GM12865 (cell line): ENCODE measurements around the gene TRAF4.
A peak's percentile ranks its signal among the peaks of the same experiment; 100 is the strongest.
"Not testable (repeated sequence)": the region's sequence is repeated elsewhere in the genome, so short reads cannot be mapped to it uniquely, and the experiment has no call there.

Experiments
- DNase-seq: peaks from one replicate; pipeline ENCODE4 v3.0.0; 2010; ENCODE audit warnings: low read depth
- H3K4me3 ChIP-seq: 2 replicates; pipeline ENCODE4 v1.5.1; 2011; ENCODE audit warnings: mild to moderate bottlenecking, low read depth, low read length, control low read depth
- CTCF ChIP-seq: IDR thresholded peaks from 2 replicates; pipeline ENCODE4 v1.5.1; 2011; ENCODE audit warnings: low read length, control low read depth, low read depth, inconsistent platforms; ENCODE audit not compliant: insufficient read depth; ENCODE audit errors: missing control alignments

The TRAF4 gene

GRCh38 chr17:28722417-28723158 lies 21.2 kb upstream of the TRAF4 start:
- TF ChIP-seq CTCF: no peak
- H3K4me3 ChIP-seq: peak overlapping the region; percentile 95
- DNase-seq: no peak

GRCh38 chr17:28723159-28723835 lies 20.5 kb upstream of the TRAF4 start:
- DNase-seq: no peak
- no peak for TF ChIP-seq CTCF
- peak overlapping the region; percentile 95 for H3K4me3 ChIP-seq

DNA sequence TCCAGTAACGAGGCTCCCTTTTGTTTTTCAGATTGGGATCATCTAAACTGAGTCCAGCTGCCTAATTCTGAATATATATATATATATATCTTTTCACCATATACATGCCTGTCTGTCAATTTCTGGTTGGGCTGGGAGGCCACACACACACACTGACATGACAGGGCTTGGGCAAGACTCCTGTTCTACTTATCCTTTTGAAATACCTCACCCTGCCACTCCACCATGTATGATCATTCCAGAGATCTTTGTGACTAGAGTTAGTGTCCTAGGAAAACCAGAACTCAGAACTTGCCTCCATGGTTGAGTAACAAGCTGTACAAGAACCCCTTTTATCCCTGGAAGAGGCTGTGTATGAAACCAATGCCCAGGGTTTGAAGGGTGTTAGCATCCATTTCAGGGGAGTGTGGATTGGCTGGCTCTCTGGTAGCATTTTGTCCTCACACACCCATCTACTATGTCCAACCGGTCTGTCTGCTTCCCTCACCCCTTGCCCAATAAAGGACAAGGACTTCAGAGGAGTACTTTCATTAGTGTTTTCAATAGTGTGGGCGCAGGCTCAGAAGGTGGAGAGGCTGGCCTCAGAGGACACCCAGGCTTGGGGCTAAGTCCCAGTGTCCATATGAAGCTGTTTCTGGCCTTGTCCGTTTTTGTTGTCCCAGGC lies 19.8 kb upstream of the TRAF4 start:
- peak overlapping the region; percentile 56; the same call in 1 of the 2 replicates for H3K4me3 ChIP-seq
- not testable (repeated sequence) for DNase-seq

GRCh38 chr17:28724500-28725165 lies 19.2 kb upstream of the TRAF4 start:
- DNase-seq: peak; percentile 62
- peak overlapping the region; percentile 56 for H3K4me3 ChIP-seq
- no peak for TF ChIP-seq CTCF

- TF ChIP-seq CTCF: peak; percentile 5
- DNase-seq: peak; percentile 78
- peak overlapping the region; percentile 56 for H3K4me3 ChIP-seq
Measured at GRCh38 chr17:28725166-28725659, 18.6 kb upstream of the TRAF4 start.

GRCh38 chr17:28725660-28726225 lies 18.1 kb upstream of the TRAF4 start:
- DNase-seq: peak; percentile 85
- TF ChIP-seq CTCF: no peak

More at GRCh38 chr17:28725660-28726225, 18.1 kb upstream of the TRAF4 start:
- H3K4me3 ChIP-seq: peak overlapping the region; percentile 56
